GM18502 (cell line): ENCODE data around the gene ETDC.

Experiments
- ATAC-seq: cut with Tn5 transposase; IDR thresholded peaks from one replicate; pipeline ENCODE4 v1.9.1; 2021; ENCODE audit warnings: mild to moderate bottlenecking; ENCODE audit not compliant: unreplicated experiment, poor library complexity

ETDC gene

DNA sequence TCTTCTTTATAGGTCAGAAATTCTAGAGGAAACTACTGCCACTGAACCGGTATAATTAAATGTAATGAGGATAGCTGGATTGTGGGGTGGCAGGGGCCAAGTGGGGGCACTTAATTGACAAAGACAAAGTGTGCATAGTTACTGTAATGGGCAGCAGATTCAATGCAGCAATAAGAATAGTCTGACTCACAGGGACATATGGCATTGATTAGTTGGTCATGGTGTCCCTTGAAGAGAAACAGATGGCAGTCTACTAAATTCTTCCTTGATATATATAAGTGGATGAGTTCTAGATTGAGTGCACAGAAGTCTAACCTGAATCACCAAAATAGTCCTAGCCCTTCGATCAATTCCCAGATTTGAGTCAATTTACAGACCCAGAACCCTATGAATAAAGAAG, 31.6 kb downstream of the ETDC start:
- no peak for ATAC-seq

DNA sequence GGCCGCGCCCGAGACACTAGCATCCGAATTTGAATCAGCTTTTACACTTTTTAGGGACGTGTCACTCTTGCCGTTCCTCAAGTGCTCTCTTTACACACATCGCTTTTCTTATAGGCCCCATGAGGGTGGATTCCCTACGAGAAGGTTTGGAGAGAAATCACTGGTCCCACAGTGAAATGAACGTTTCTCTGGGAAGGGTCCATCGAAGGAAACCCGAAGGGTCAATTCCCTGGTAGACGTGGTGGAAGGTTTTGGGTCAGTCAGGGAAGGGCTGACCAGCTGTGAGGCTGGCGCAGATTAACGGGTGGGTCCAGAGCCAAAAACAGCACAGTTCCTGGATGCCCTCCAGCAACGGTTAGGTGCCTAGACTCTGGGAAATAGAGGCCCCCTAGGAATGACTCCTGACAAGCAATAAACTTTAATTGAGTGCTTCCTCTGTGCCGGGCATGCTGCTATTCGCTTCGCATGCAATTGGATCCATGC, 35.9 kb downstream of the ETDC start:
- ATAC-seq, result no peak

DNA sequence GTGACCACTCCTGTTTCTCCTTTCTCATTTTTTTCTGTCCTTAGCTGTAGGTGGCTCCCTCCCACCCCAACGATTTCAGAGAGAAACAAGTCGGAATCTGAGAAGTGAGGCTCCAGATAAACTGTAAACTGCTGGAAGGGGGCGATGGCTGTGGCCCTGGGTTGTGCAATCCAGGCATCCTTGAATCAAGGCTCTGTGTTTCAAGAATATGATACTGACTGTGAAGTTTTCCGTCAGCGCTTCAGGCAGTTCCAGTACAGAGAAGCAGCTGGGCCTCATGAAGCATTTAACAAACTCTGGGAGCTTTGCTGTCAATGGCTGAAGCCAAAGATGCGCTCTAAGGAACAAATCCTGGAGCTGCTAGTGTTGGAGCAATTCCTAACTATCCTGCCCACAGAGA, 37.7 kb downstream of the ETDC start:
- ATAC-seq, result no peak

DNA sequence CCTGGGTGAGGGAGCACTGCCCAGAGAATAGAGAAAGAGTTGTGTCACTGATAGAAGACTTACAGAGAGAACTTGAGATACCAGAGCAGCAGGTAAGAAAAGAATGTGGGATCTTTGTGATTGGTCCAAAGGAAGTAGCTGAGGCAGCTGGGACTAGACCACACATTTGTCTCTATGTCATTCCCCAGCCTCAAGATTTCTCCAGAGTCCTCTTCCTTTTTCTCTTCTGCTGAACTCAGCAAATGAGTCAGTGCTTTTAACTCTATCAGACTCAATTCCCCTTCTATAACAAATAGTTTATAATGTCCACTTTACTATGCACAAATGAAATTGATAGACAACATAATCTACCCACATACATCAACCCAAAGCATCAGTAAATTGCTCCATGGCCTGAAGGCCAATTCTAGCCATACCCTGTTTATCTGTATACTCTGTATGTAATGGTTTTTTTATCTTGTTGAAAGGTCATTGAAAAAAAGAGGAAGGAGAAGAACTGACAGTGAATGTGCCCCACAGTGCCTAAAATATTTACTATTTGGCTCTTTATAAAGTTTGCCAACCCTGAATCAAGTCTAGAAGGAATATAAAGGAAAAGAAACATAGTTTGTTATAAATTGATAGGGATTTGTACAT, 38.2 kb downstream of the ETDC start:
- ATAC-seq, result no peak

DNA sequence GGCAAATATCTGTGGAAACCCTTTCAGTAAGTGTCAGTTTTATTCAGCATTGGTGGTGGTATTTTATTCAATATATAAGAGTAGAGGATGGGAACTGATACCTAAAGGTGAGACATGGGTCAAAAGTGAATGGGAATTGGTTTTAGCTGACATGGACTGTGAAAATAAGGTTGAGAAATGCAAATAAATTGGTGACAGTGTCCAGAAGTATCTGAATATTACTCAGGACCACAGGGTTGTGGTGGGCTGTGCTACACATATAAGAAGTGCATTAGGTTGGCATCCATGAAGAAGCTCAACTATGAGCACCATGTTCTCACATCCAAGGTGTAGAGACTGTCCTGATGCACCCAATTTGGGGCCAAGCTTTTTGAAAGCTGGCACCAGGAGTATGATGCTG, 45.0 kb downstream of the ETDC start:
- ATAC-seq, result no peak
